ENCODE data around the gene PCDH20.
"Not testable (repeated sequence)": the region's sequence is repeated elsewhere in the genome, so short reads cannot be mapped to it uniquely, and the experiment has no call there.

The PCDH20 gene

GRCh38 chr13:61370520-61370919, 45.1 kb downstream of the PCDH20 start:
- H3K36me3 ChIP-seq (ENCODE audit: control insufficient read depth, insufficient read depth, low read length), result no peaks in the 10 kb centered on the region
- no peak overlapping the region for H3K4me3 ChIP-seq (replicated peaks; ENCODE audit: low read depth, low read length)
- no peak for DNase-seq (ENCODE audit: extremely low read depth, insufficient read length)
- TF ChIP-seq CTCF (IDR thresholded peaks at IDR 0.05; ENCODE audit: insufficient read depth, low read length, poor library complexity, severe bottlenecking), result no peak
- no peaks in the 10 kb centered on the region for H3K27me3 ChIP-seq (replicated peaks; ENCODE audit: control insufficient read depth, insufficient read depth, low read length)

- H3K36me3 ChIP-seq (ENCODE audit: control insufficient read depth, insufficient read depth, low read length); DNase-seq (ENCODE audit: extremely low read depth, insufficient read length); H3K27me3 ChIP-seq (replicated peaks; ENCODE audit: control insufficient read depth, insufficient read depth, low read length); H3K4me3 ChIP-seq (replicated peaks; ENCODE audit: low read depth, low read length): not testable (repeated sequence)
Observed at GRCh38 chr13:61364690-61365089, 51.0 kb downstream of the PCDH20 start.

- Histone ChIP-seq H3K36me3 (ENCODE audit: control insufficient read depth, insufficient read depth, low read length) (no peaks in the 10 kb centered on the region), H3K27me3 (replicated peaks; ENCODE audit: control insufficient read depth, insufficient read depth, low read length) (no peaks in the 10 kb centered on the region), H3K4me3 (replicated peaks; ENCODE audit: low read depth, low read length) (no peak overlapping the region)
- DNase-seq (ENCODE audit: extremely low read depth, insufficient read length), result no peak
- TF ChIP-seq CTCF (IDR thresholded peaks at IDR 0.05; ENCODE audit: insufficient read depth, low read length, poor library complexity, severe bottlenecking), result no peak
Observed at GRCh38 chr13:61362522-61362921, 53.1 kb downstream of the PCDH20 start.
